NCI-H1417 (cell line): Measurements from ENCODE around the gene ING4.

Experiments used
- DNase-seq, 3 experiments: peaks; one replicate each; lab custom pipeline; 2025; lab: John Stamatoyannopoulos, UW

The ING4 gene

GRCh38 chr12:6607751-6608591, 54.9 kb downstream of the ING4 start:
- DNase-seq, result peak; percentile 88 to 97 (median 95)

- peak in 2 of 3 experiments; percentile 63 to 75 for DNase-seq
These were observed 56.4 kb downstream of the ING4 start for GRCh38 chr12:6606331-6607131.

- peak in 1 of 3 experiments; percentile 29 for DNase-seq
These were observed 57.2 kb downstream of the ING4 start for GRCh38 chr12:6605421-6606330.

- no peak for DNase-seq
These were observed 58.5 kb downstream of the ING4 start for GRCh38 chr12:6604259-6605029.

- DNase-seq, result peak in 1 of 3 experiments; percentile 38
These were observed 59.8 kb downstream of the ING4 start for GRCh38 chr12:6603095-6603567.

- no peak for DNase-seq
These were observed 60.4 kb downstream of the ING4 start for GRCh38 chr12:6602526-6602925.
